Measurements from ENCODE around the gene FGD6.
"Not testable (repeated sequence)": the region's sequence is repeated elsewhere in the genome, so short reads cannot be mapped to it uniquely, and the experiment has no call there.

Gene FGD6

GRCh38 chr12:95238150-95238549 lies 20.9 kb upstream of the FGD6 start:
- in situ Hi-C loops (cut with MboI; ENCODE audit: low pct_unique_long_range_greater_than_20kb, low sequenced_read_pairs) = no loop called here
- DNase-seq = no peak

- DNase-seq = no peak
- in situ Hi-C loops (cut with MboI; ENCODE audit: low pct_unique_long_range_greater_than_20kb, low sequenced_read_pairs) = no loop called here
These were observed 20.0 kb upstream of the FGD6 start for GRCh38 chr12:95237315-95237714.

- in situ Hi-C loops (cut with MboI; ENCODE audit: low pct_unique_long_range_greater_than_20kb, low sequenced_read_pairs); DNase-seq: not testable (repeated sequence)
These were observed 18.4 kb upstream of the FGD6 start for GRCh38 chr12:95235621-95236020.

- in situ Hi-C loops (cut with MboI; ENCODE audit: low pct_unique_long_range_greater_than_20kb, low sequenced_read_pairs); DNase-seq: not testable (repeated sequence)
These were observed 16.9 kb upstream of the FGD6 start for GRCh38 chr12:95234187-95234586.

DNA sequence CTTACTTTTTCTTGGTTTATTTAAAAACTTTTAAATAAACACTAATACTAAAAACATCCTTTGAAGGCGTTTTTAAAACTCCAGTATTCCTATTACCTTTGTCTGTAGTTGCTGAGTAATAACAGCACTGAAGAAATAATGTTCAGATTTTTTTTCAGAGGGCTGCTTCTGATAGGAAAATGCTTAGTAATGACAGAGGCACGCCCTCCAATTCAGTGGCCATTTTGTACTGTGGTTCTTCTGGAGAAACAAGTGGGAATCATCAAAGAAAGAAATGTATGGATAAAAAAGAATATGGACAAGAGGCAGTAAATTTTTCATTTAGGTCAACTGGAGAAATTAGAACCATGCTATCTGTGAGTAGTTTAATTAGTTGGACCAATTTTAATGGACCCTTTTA lies 13.9 kb upstream of the FGD6 start:
- no peak for DNase-seq
- in situ Hi-C loops (cut with MboI; ENCODE audit: low pct_unique_long_range_greater_than_20kb, low sequenced_read_pairs) = no loop called here

GRCh38 chr12:95230313-95230712 lies 13.0 kb upstream of the FGD6 start:
- DNase-seq = no peak
- in situ Hi-C loops (cut with MboI; ENCODE audit: low pct_unique_long_range_greater_than_20kb, low sequenced_read_pairs) = no loop called here

GRCh38 chr12:95229636-95230035 lies 12.4 kb upstream of the FGD6 start:
- in situ Hi-C loops (cut with MboI; ENCODE audit: low pct_unique_long_range_greater_than_20kb, low sequenced_read_pairs) = no loop called here
- no peak for DNase-seq

GRCh38 chr12:95228617-95229016 lies 11.3 kb upstream of the FGD6 start:
- no peak for DNase-seq
- in situ Hi-C loops (cut with MboI; ENCODE audit: low pct_unique_long_range_greater_than_20kb, low sequenced_read_pairs) = no loop called here

GRCh38 chr12:95227818-95228356 lies 10.6 kb upstream of the FGD6 start:
- peak; percentile 55 for DNase-seq
- in situ Hi-C loops (cut with MboI; ENCODE audit: low pct_unique_long_range_greater_than_20kb, low sequenced_read_pairs) = no loop called here

DNA sequence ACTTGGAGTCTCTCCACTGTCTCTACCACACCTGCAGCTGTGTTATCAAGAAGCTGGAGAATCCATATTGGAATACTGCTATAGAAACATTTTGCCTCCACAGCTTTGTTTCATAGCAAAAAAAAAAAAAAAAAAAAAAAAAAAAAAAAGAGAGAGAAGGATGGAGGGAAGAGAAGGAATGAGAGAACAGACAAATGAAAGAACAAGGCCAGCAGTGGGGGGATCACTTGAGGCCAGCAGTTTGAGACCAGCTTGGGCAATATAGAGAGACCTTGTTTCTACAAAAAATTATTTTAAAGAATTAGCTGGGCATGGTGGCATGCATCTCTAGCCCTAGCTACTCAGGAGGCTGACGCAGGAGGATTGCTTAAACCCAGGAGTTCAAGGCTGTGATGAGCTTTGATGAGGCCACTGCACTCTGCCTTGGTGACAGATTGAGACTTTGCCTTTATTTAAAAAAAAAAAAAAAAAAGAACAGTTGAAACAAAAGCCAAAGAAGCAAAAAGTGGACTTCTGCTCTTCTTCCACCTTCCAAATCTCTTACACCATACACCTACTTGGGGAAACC lies 8.5 kb upstream of the FGD6 start:
- in situ Hi-C loops (cut with MboI; ENCODE audit: low pct_unique_long_range_greater_than_20kb, low sequenced_read_pairs) = no loop called here
- no peak for DNase-seq

- in situ Hi-C loops (cut with MboI; ENCODE audit: low pct_unique_long_range_greater_than_20kb, low sequenced_read_pairs) = no loop called here
- no peak for DNase-seq
These were observed 7.2 kb upstream of the FGD6 start for GRCh38 chr12:95224202-95225170.

- DNase-seq = no peak
- in situ Hi-C loops (cut with MboI; ENCODE audit: low pct_unique_long_range_greater_than_20kb, low sequenced_read_pairs) = no loop called here
These were observed 3.5 kb upstream of the FGD6 start for GRCh38 chr12:95220726-95221125.

DNA sequence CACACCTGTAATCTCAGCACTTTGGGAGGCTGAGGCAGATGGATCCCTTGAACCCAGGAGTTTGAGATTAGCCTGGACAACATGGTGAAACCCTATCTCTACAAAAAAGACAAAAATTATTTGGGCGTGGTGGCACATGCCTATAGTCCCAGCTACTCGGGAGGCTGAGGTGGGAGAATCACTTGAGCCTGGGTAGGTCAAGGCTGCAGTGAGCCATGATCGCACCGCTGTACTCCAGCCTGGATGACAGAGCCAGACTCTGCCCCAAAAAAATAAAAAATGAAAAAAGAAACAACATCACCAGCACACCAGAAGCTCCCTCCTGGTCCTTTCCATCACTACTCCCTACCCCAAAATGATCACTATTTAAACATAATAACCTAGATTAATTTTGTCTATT lies 2.9 kb upstream of the FGD6 start:
- in situ Hi-C loops (cut with MboI; ENCODE audit: low pct_unique_long_range_greater_than_20kb, low sequenced_read_pairs) = no loop called here
- DNase-seq = no peak

DNA sequence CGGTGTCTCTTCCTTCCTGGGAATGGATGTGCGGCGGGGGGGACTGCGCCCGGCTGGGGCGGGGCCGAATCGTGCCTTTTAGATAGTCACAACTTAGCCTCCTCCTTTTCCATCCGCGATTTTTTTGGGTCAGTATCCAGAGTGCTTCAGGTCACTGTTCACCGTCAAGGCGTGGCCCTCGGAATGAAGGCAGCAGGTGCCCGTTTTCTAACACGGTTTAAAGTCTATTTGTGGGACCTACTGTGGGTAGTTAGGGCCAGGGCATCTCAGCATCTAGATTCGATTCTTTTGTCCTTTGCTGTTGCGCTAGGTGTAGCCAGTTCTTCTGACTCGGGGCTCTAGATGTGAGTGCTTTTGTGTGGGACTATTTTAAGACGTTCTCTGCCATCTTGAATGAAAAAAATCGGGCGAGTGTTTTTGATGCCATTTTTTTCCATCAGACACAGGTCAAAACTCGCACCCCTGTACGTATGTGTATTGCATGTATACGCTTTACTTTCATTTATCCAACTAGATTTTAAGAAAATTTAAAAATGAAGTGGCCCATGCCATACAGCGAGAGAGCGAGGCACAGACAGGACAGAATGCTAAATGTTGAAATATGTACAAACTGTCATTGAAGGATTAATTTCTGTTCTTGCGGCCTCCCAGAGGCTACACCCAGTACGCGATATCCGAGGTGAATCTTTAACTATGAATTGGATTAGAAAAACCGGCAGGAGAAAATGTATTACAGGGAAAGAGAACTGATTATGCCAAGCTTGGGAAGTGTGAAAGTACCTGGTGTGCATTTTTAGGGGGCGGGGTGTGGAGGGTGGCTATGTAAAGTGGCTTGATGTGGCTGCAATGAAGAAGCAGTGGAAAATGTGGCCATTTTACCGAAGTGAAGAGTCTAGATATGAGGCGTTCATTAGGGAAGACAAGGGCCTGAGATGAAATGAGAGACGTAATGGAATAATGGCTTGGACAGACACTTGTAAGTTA lies 1.2 kb upstream of the FGD6 start:
- peak; percentile 57 for DNase-seq
- in situ Hi-C loops (cut with MboI; ENCODE audit: low pct_unique_long_range_greater_than_20kb, low sequenced_read_pairs) = no loop called here

DNA sequence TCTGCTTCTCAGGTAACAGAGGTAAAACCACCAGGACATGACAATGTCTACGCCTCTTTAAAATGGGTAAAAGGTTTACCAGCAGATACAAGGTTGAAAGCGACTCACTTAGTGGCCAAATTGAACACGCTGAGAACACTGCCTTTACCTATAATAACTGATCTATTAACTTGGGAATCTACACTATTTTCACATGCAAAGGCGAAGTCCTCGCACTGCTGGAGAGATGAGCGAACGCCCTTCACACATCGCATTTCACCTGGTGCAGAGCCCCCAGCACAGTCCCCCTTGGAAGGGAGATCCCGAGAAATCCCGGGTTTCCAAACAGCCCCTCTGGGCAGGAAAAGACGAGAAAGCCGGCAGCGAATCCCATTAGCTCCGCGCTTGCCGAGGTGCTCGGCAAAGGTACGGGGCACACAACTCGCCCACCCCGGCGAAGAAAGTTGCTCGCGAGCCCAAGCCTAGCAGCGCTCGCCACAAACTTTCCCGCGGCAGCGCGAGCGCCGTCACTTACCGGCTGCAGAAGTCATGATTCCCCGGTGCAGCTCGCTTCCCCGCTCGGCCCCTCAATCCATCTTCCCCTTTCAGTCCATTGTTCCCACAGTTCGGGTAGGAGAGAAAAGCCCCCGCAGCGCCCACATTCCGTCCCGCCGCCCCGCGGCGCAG lies 423 bp downstream of the FGD6 start:
- DNase-seq = no peak
- in situ Hi-C loops (cut with MboI; ENCODE audit: low pct_unique_long_range_greater_than_20kb, low sequenced_read_pairs) = no loop called here

GRCh38 chr12:95215949-95216348 lies 1.3 kb downstream of the FGD6 start:
- peak; percentile 17 for DNase-seq
- in situ Hi-C loops (cut with MboI; ENCODE audit: low pct_unique_long_range_greater_than_20kb, low sequenced_read_pairs) = no loop called here

GRCh38 chr12:95214466-95214865 lies 2.8 kb downstream of the FGD6 start:
- in situ Hi-C loops (cut with MboI; ENCODE audit: low pct_unique_long_range_greater_than_20kb, low sequenced_read_pairs) = no loop called here
- no peak for DNase-seq

- in situ Hi-C loops (cut with MboI; ENCODE audit: low pct_unique_long_range_greater_than_20kb, low sequenced_read_pairs) = no loop called here
- no peak for DNase-seq
These were observed 3.3 kb downstream of the FGD6 start for GRCh38 chr12:95213928-95214327.

GRCh38 chr12:95213119-95213518 lies 4.1 kb downstream of the FGD6 start:
- no peak for DNase-seq
- in situ Hi-C loops (cut with MboI; ENCODE audit: low pct_unique_long_range_greater_than_20kb, low sequenced_read_pairs) = no loop called here

All from KBM-7 (cell line).